ENCODE data around the gene VAV2. TPM values are rescaled to one million over a fixed set of nuclear protein-coding genes. Genes with fewer than 3 reads are reported as not detected.

VAV2 gene
- total and polyA plus RNA-seq, 9 of the 15 experiments (the other 6 are each of a cell fraction or from before 2014, with no cell fraction given), result 0.01 to 2.7 (median 1.0) TPM; not detected in 1

DNA sequence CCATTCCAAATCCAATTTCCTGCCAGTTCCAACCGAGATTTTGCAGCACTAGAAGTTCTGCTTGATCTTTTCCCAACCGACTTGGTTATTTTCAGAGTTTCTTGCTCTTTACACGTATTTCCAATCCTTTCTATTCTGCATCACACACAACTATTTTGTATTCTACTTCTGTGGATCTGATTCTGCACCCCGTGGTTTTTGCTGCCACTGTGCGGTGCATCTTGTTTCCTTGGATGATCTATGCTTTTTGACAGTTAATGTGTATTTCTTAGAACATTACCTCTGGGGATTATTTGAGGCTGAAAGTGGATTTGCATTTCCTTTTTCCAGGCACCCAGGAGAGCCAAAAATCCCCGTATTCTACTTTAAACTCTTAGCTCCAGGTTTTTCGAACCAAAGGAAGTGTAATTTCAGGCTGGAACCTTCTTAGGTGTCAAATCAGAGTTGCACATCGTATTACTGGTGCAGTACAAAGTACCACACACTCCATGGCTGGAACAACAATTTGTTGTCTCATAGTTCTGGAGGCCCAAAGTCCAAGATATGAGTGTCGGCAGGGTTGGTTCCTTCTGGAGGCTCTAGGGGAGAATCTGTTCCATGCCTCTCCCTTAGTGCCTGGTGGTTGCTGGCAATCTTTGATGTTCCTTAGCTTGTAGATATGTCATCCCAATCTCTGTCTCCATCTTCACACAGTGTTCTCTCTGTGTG is 239.2 kb downstream of the VAV2 start:
- ATAC-seq (no peak), DNase-seq (ENCODE audit: extremely low read depth in 1 of 4, low spot score in 3 of 4) (no peak), FAIRE-seq (no peak)
- no peak overlapping the region for H3K4me2 ChIP-seq (ENCODE audit: insufficient read depth, low read length)
- ChIA-PET POLR2A (no interaction called here), CTCF (ENCODE audit: low intra/inter-chr PET ratio) (no interaction called here)
- no peaks in the 10 kb centered on the region for H3K79me2 ChIP-seq (ENCODE audit: control insufficient read depth, insufficient read depth, low read length)
- no peak overlapping the region for H2AFZ ChIP-seq (ENCODE audit: low read depth, low read length)
- H3K9ac ChIP-seq (ENCODE audit: insufficient read depth in 1 of 2, low read depth in 2 of 2, low read length in 2 of 2), result no peak overlapping the region
- intact Hi-C loops (cut with micrococcal nuclease) (no loop called here), in situ Hi-C loops (cut with MboI) (no loop called here)
- no peaks in the 10 kb centered on the region for H3K9me1 ChIP-seq (ENCODE audit: control insufficient read depth, insufficient read depth, low read length)
- 6% methylated on average over 7 of the region's 9 CpGs for WGBS (ENCODE audit: insufficient coverage, low coverage, missing lambda C conversion rate)
- no peak for TF ChIP-seq CTBP1 (IDR thresholded peaks at IDR 0.05; ENCODE audit: borderline replicate concordance)
- TF ChIP-seq CREB1 (IDR thresholded peaks at IDR 0.05), result no peak
- no peak for TF ChIP-seq CREB1 (CRISPR knock-in tag; IDR thresholded peaks at IDR 0.05)
- H3K4me3 ChIP-seq, result no peak overlapping the region
- H3K27ac ChIP-seq (ENCODE audit: extremely low read depth, low read depth, low read length), result no peak overlapping the region
- no peaks in the 10 kb centered on the region; a peak in 1 of 5 replicates for H3K4me1 ChIP-seq (replicated peaks in 1 of 2; ENCODE audit: control insufficient read depth in 2 of 2, insufficient read depth in 2 of 2, low read length in 2 of 2)
- no TSS peak for BruUV-seq (replicated peaks)
- H3K9me3 ChIP-seq (replicated peaks; ENCODE audit: control insufficient read depth, insufficient read depth, low read depth, low read length), result no peaks in the 10 kb centered on the region
- H4K20me1 ChIP-seq (replicated peaks; ENCODE audit: control insufficient read depth, insufficient read depth, low read length), result no peaks in the 10 kb centered on the region
- H3K27me3 ChIP-seq (ENCODE audit: control insufficient read depth in 2 of 2, insufficient read depth in 2 of 2, low read length in 2 of 2), result peaks cover 0 to 2% of the 10 kb centered on the region in 2 experiments; a peak in 2 of 5 replicates
- H3K36me3 ChIP-seq (ENCODE audit: control insufficient read depth, insufficient read depth, low read length), result no peaks in the 10 kb centered on the region

DNA sequence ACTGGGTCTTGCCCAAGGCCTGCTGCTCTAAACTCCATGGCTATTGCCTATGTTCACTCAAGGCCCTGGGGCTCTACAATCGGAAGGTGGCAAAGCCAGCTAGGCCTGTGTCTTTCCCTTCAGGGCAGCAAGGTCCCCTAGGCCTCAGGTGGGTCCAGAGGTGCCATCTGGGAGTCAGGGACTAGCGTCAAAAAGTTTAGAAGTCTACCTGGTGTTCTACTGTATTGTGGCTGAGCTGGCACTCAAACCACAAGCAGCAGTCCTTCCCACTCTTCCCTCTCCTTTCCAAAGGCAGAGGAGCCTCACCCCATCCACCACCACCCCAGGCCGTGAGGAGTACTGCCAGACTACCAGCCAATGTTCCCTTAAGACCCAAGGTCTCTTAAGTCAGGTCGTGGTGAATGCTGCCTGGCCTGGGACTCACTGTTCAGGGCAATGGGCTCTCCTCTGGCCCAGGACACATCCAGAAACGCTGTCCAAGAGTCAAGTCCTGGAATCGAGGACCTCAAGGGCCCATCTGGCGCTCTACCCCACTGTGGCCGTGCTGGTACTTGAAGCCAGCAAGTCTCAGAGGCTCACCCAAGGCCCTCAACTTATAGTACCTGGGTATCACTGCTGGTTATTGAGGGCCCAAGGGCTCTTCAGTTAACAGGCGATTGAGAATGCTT is 241.0 kb downstream of the VAV2 start:
- CTCF ChIA-PET (ENCODE audit: low intra/inter-chr PET ratio), result no interaction called here

More for the DNA sequence above, 241.0 kb downstream of the VAV2 start:
- Histone ChIP-seq H3K9me1 (ENCODE audit: control insufficient read depth, insufficient read depth, low read length) (no peaks in the 10 kb centered on the region), H3K27me3 (ENCODE audit: control insufficient read depth in 2 of 2, insufficient read depth in 2 of 2, low read length in 2 of 2) (peaks cover 0 to 2% of the 10 kb centered on the region in 2 experiments; a peak in 2 of 5 replicates), H3K4me3 (no peak overlapping the region), H3K4me1 (replicated peaks in 1 of 2; ENCODE audit: control insufficient read depth in 2 of 2, insufficient read depth in 2 of 2, low read length in 2 of 2) (no peaks in the 10 kb centered on the region; a peak in 2 of 5 replicates), H3K9ac (ENCODE audit: insufficient read depth in 1 of 2, low read depth in 2 of 2, low read length in 2 of 2) (no peak overlapping the region), H4K20me1 (replicated peaks; ENCODE audit: control insufficient read depth, insufficient read depth, low read length) (no peaks in the 10 kb centered on the region), H2AFZ (ENCODE audit: low read depth, low read length) (no peak overlapping the region), H3K9me3 (replicated peaks; ENCODE audit: control insufficient read depth, insufficient read depth, low read depth, low read length) (no peaks in the 10 kb centered on the region), H3K27ac (ENCODE audit: extremely low read depth, low read depth, low read length) (no peak overlapping the region), H3K4me2 (ENCODE audit: insufficient read depth, low read length) (no peak overlapping the region), H3K36me3 (ENCODE audit: control insufficient read depth, insufficient read depth, low read length) (no peaks in the 10 kb centered on the region), H3K79me2 (ENCODE audit: control insufficient read depth, insufficient read depth, low read length) (no peaks in the 10 kb centered on the region)
- no TSS peak for BruUV-seq (replicated peaks)
- POLR2A ChIA-PET, result no interaction called here
- in situ Hi-C loops (cut with MboI), result no loop called here
- WGBS (ENCODE audit: insufficient coverage, low coverage, missing lambda C conversion rate), result 0% methylated on average over 9 of the region's 9 CpGs
- no peak for DNase-seq (ENCODE audit: extremely low read depth in 1 of 4, low spot score in 3 of 4)
- FAIRE-seq, result no peak
- ATAC-seq, result no peak
- intact Hi-C loops (cut with micrococcal nuclease), result no loop called here
- TF ChIP-seq ATF1 (CRISPR knock-in tag; IDR thresholded peaks at IDR 0.05) (no peak), ATF1 (tag; IDR thresholded peaks at IDR 0.05) (no peak)
- TF ChIP-seq, protein P1, sequence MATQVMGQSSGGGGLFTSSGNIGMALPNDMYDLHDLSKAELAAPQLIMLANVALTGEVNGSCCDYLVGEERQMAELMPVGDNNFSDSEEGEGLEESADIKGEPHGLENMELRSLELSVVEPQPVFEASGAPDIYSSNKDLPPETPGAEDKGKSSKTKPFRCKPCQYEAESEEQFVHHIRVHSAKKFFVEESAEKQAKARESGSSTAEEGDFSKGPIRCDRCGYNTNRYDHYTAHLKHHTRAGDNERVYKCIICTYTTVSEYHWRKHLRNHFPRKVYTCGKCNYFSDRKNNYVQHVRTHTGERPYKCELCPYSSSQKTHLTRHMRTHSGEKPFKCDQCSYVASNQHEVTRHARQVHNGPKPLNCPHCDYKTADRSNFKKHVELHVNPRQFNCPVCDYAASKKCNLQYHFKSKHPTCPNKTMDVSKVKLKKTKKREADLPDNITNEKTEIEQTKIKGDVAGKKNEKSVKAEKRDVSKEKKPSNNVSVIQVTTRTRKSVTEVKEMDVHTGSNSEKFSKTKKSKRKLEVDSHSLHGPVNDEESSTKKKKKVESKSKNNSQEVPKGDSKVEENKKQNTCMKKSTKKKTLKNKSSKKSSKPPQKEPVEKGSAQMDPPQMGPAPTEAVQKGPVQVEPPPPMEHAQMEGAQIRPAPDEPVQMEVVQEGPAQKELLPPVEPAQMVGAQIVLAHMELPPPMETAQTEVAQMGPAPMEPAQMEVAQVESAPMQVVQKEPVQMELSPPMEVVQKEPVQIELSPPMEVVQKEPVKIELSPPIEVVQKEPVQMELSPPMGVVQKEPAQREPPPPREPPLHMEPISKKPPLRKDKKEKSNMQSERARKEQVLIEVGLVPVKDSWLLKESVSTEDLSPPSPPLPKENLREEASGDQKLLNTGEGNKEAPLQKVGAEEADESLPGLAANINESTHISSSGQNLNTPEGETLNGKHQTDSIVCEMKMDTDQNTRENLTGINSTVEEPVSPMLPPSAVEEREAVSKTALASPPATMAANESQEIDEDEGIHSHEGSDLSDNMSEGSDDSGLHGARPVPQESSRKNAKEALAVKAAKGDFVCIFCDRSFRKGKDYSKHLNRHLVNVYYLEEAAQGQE (IDR thresholded peaks at IDR 0.05; ENCODE audit: borderline replicate concordance), result 0 out of 2 replicates have a peak, but pooled peaks have one; percentile 12
- TF ChIP-seq, protein P1 (CRISPR knock-in tag; IDR thresholded peaks at IDR 0.05; ENCODE audit: low read depth), result no peak

All from K562 (cell line).